Gastrocnemius medialis (tissue), 4 donors: ENCODE measurements around the gene HES5.

Experiments used
- CTCF ChIP-seq, 5 experiments: fragments of 450-650 bp in 3 of 5; fragments of 200-600 bp in 2 of 5; sonication (generic) in 2 of 5; IDR thresholded peaks in 4 of 5; conservative IDR thresholded peaks in 1 of 5; 1 replicate in 4 of 5; 2 replicates in 1 of 5; pipeline ENCODE4 v1.5.1; 2016 to 2019; ENCODE audit warnings: antibody characterized with exemption in 5 of 5, mild to moderate bottlenecking in 3 of 5, moderate library complexity in 3 of 5
- POLR2A ChIP-seq, 2 donors: fragments of 450-650 bp; IDR thresholded peaks; one replicate each; pipeline ENCODE4 v1.6.1; 2017; ENCODE audit warnings: antibody characterized with exemption in 2 of 2, mild to moderate bottlenecking in 2 of 2, moderate library complexity in 2 of 2

GRCh38 chr1:2544093-2544874, 14.2 kb upstream of the HES5 start:
- no peak for TF ChIP-seq CTCF (IDR thresholded peaks at IDR 0.05 in 4 of 5, conservative IDR thresholded peaks at IDR 0.05 in 1 of 5)
- TF ChIP-seq POLR2A (IDR thresholded peaks at IDR 0.05): no peak
